NB4 (cell line): Measurements from ENCODE around the gene SLC35F1.
"Not testable (repeated sequence)": the region's sequence is repeated elsewhere in the genome, so short reads cannot be mapped to it uniquely, and the experiment has no call there.

ENCODE experiments used
- MYC ChIP-seq: IDR thresholded peaks from 2 replicates; pipeline ENCODE4 v1.6.1; 2011; ENCODE audit warnings: low read depth, low read length
- POLR2A ChIP-seq: IDR thresholded peaks from 2 replicates; pipeline ENCODE4 v1.6.1; 2011; ENCODE audit warnings: mild to moderate bottlenecking; ENCODE audit not compliant: insufficient read length; ENCODE audit errors: extremely low read depth
- TF ChIP-seq, protein P1 (sequence below): IDR thresholded peaks from one replicate; pipeline ENCODE4 v1.5.1; 2012; ENCODE audit warnings: low read depth, low read length
- TF ChIP-seq, protein P2 (sequence below): IDR thresholded peaks from 2 replicates; pipeline ENCODE4 v1.6.1; 2011; ENCODE audit warnings: low read depth, low read length

DNA sequence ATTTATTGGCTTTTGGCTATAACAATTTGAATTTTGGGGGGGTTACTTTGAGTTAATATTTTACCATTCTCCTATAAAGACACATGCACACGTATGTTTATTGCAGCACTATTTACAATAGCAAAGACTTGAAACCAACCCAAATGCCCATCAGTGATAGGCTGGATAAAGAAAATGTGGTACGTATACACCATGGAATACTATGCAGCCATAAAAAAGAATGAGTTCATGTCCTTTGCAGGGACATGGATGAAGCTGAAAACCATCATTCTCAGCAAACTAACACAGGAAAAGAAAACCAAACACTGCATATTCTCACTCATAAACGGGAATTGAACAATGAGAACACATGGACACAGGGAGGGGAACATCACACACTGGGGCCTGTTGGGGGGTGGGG lies 130.4 kb downstream of the SLC35F1 start:
- TF ChIP-seq, protein P1, sequence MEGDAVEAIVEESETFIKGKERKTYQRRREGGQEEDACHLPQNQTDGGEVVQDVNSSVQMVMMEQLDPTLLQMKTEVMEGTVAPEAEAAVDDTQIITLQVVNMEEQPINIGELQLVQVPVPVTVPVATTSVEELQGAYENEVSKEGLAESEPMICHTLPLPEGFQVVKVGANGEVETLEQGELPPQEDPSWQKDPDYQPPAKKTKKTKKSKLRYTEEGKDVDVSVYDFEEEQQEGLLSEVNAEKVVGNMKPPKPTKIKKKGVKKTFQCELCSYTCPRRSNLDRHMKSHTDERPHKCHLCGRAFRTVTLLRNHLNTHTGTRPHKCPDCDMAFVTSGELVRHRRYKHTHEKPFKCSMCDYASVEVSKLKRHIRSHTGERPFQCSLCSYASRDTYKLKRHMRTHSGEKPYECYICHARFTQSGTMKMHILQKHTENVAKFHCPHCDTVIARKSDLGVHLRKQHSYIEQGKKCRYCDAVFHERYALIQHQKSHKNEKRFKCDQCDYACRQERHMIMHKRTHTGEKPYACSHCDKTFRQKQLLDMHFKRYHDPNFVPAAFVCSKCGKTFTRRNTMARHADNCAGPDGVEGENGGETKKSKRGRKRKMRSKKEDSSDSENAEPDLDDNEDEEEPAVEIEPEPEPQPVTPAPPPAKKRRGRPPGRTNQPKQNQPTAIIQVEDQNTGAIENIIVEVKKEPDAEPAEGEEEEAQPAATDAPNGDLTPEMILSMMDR: not testable (repeated sequence)
- TF ChIP-seq POLR2A, MYC: not testable (repeated sequence)
- TF ChIP-seq, protein P2, sequence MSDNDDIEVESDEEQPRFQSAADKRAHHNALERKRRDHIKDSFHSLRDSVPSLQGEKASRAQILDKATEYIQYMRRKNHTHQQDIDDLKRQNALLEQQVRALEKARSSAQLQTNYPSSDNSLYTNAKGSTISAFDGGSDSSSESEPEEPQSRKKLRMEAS: not testable (repeated sequence)
